Aorta (tissue), 5 donors: ENCODE data around the gene DOCK3. TPM values are rescaled to one million over a fixed set of nuclear protein-coding genes. Genes with fewer than 3 reads are reported as not detected.

ENCODE experiments used
- ATAC-seq: fragments of 200-7000 bp; cut with Tn5 transposase; one replicate; pipeline ENCODE4 v1.9.1; 2022; ENCODE audit warnings: moderate library complexity; ENCODE audit not compliant: low FRiP score
- DNase-seq, 2 donors: peaks; one replicate each; pipeline ENCODE4 v3.0.0-alpha.2; 2020
- H3K27ac ChIP-seq, 2 donors: one replicate each; pipeline ENCODE4 v1.5.1; 2013; ENCODE audit warnings: low read length in 2 of 2, mild to moderate bottlenecking in 2 of 2, moderate library complexity in 2 of 2, control low read depth in 1 of 2, inconsistent platforms in 1 of 2, low read depth in 1 of 2
- H3K27me3 ChIP-seq, 2 donors: one replicate each; pipeline ENCODE4 v1.6.1; 2013; ENCODE audit warnings: control low read depth in 1 of 2, low read length in 1 of 2, mild to moderate bottlenecking in 1 of 2, moderate library complexity in 1 of 2; ENCODE audit not compliant: insufficient read depth in 2 of 2, control insufficient read depth in 1 of 2
- H3K36me3 ChIP-seq, 2 donors: one replicate each; pipeline ENCODE4 v1.6.1; 2013; ENCODE audit warnings: control low read depth in 1 of 2, low read length in 1 of 2, mild to moderate bottlenecking in 1 of 2; ENCODE audit not compliant: insufficient read depth in 2 of 2, control insufficient read depth in 1 of 2
- H3K4me1 ChIP-seq, 2 donors: one replicate each; pipeline ENCODE4 v1.6.1; 2013; ENCODE audit warnings: low read length in 2 of 2, control low read depth in 1 of 2, mild to moderate bottlenecking in 1 of 2, moderate library complexity in 1 of 2; ENCODE audit not compliant: insufficient read depth in 2 of 2, control insufficient read depth in 1 of 2
- H3K4me3 ChIP-seq, 2 donors: one replicate each; pipeline ENCODE4 v1.5.1; 2013; ENCODE audit warnings: low read length in 2 of 2, control low read depth in 1 of 2, mild to moderate bottlenecking in 1 of 2
- H3K9me3 ChIP-seq: one replicate; pipeline ENCODE4 v1.6.1; 2013; ENCODE audit warnings: mild to moderate bottlenecking, low read length; ENCODE audit not compliant: control insufficient read depth
- WGBS, 2 donors: extraction: QIAGEN DNeasy Blood & Tissue Kit; methylation state at CpG; one replicate each; pipeline ENCODE4 v1.1.7; 2013; 5-methylcytosine and 5-hydroxymethylcytosine counted together
- intact Hi-C, 2 donors: fragments of 100-400 bp; cut with DNase I; formaldehyde crosslinking; loops; one replicate each; pipeline versions ENCODE4 v1.14.2 to v1.15.0; 2022
- polyA plus RNA-seq, 2 donors: library from polyadenylated mRNA; stranded (reverse); fragments of 200-250 nt; gene quantifications; one replicate each; pipeline ENCODE4 v1.2.3, GENCODE V29; 2013
- total RNA-seq, 2 donors: library from RNA; stranded (reverse); fragmentation: NEBNext Ultra II Directional; extraction: Animal tissue kit (Norgen Biotek cat#: 25700); gene quantifications; one replicate each; pipeline ENCODE4 v1.2.1, GENCODE V29; 2021
- donor health status: healthy with polysubstance abuse.
- donor health status: Bipolar disorder and iron deficiency.
- donor health status: DM: no; HTN: no; CAD: no.
- donor health status: DM: no; HTN: no; CAD: no.
- donor health status: DM: yes; HTN: yes; CAD: no.

Gene DOCK3
- total and polyA plus RNA-seq, 4 donors = 0.31 to 0.97 (median 0.55) TPM

GRCh38 chr3:51379746-51380455 is 705.2 kb downstream of the DOCK3 start:
- WGBS, 2 donors = 85 to 87% methylated on average over 8 of the region's 8 CpGs
- ATAC-seq (no peak), DNase-seq (peak in 1 of 2 donors; percentile 43)
- no peaks in the 10 kb centered on the region for H3K36me3 ChIP-seq
- H3K9me3 ChIP-seq = no peaks in the 10 kb centered on the region
- no peaks in the 10 kb centered on the region for H3K4me1 ChIP-seq
- no peak overlapping the region for H3K4me3 ChIP-seq
- H3K27ac ChIP-seq = no peak overlapping the region
- intact Hi-C loops = loop anchor here (5.0 to 10.0 kb wide), 2 partner anchors 805 to 808 kb away; no protein-coding TSS in a partner anchor
- H3K27me3 ChIP-seq = no peaks in the 10 kb centered on the region

DNA sequence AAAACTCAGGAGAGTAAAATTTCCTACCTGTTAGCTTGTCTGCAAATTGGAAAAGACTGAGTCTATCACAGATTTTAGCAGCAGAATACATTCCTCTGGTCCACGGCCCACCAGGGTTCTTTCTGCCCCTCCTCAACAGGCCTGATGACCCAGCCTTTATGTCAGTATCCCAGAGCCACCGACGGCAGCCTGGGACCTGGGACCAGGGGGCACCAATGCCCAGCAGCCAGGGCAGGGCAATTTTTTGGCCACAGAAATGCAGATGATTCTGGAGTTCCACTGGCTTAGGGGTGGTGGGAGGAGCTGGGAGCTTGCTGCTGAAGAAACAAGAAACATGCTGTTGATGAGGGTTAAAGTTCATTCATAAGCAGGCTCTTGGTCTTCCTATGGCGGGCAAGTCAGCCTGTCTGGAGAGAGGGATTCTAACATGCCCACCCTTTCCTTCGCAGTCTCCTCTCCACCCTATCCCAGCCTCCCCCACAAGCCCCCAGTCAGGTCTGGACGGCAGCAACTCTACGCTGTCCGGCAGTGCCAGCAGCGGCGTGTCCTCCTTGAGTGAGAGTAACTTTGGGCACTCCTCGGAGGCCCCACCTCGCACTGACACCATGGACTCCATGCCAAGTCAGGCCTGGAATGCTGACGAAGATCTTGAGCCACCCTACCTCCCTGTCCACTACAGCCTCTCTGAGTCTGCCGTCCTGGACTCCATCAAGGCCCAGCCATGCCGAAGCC is 706.0 kb downstream of the DOCK3 start:
- Histone ChIP-seq H3K4me3 (no peak overlapping the region), H3K27me3 (no peaks in the 10 kb centered on the region), H3K4me1 (no peaks in the 10 kb centered on the region), H3K9me3 (no peaks in the 10 kb centered on the region), H3K27ac (no peak overlapping the region), H3K36me3 (no peaks in the 10 kb centered on the region)
- intact Hi-C loops = loop anchor here in 1 of 2 donors (5.0 kb wide), 1 partner anchor 808 kb away; no protein-coding TSS in a partner anchor
- WGBS, 2 donors = 84 to 87% methylated on average over 14 to 15 of the region's 15 CpGs
- ATAC-seq (no peak), DNase-seq (peak in 1 of 2 donors; percentile 67)

DNA sequence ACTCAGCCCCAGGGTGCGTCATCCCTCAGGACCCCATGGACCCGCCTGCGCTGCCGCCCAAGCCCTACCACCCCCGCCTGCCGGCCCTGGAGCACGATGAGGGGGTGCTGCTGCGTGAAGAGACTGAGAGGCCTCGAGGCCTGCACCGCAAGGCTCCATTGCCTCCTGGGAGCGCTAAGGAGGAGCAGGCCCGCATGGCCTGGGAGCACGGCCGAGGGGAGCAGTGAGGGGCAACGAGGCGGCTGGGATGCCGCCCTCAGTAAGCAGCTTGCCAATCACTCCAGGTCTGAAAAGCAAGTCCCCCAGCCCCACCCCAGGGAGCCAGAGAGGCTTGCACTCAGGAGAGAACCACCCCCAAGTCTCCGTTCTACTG is 706.6 kb downstream of the DOCK3 start:
- H3K36me3 ChIP-seq = no peaks in the 10 kb centered on the region
- H3K4me1 ChIP-seq = no peaks in the 10 kb centered on the region
- WGBS, 2 donors = 89 to 90% methylated on average over 18 of the region's 18 CpGs
- no peaks in the 10 kb centered on the region for H3K27me3 ChIP-seq
- H3K27ac ChIP-seq = no peak overlapping the region
- ATAC-seq (no peak), DNase-seq (peak in 1 of 2 donors; percentile 67)
- no peak overlapping the region for H3K4me3 ChIP-seq
- intact Hi-C loops = loop anchor here in 1 of 2 donors (5.0 kb wide), 1 partner anchor 809 kb away; no protein-coding TSS in a partner anchor
- H3K9me3 ChIP-seq = no peaks in the 10 kb centered on the region

GRCh38 chr3:51382076-51382745 is 707.5 kb downstream of the DOCK3 start:
- H3K4me1 ChIP-seq = no peaks in the 10 kb centered on the region

DNA sequence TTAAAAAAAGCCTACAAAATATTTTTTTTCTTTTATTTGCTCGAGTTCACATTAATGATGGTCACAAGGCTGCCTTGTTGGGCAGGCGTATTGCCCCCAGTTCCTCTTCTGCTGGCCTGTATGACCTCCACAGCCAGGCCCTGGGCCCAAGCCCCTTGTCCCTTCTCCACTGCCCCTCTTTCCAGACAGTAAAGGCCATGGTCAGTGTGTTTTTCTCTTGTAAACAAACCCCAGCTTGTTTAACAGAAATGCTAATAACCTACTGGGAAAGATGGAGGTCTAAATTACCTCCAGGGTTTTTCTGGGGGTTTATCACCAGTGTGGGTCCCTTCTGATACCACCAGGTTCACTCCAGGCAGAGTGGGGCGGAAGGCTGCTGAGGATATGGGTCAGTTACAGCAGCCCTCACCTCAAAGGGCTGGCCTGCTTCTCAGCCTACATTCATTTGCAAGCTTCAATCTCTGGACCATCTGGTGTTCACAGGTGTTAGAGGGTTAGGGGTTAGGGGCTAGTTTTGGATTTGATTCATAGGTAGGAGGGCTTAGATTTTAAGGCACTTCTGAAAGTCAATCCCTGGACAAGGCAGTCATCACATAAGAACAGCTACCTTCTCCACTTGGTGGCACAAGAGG is 708.3 kb downstream of the DOCK3 start:
- 92 to 96% methylated on average over 3 of the region's 3 CpGs for WGBS, 2 donors
- H3K27me3 ChIP-seq = no peaks in the 10 kb centered on the region
- ATAC-seq (no peak), DNase-seq (peak in 1 of 2 donors; percentile 21)
- no peaks in the 10 kb centered on the region for H3K36me3 ChIP-seq
- H3K9me3 ChIP-seq = no peaks in the 10 kb centered on the region
- no peak overlapping the region for H3K27ac ChIP-seq
- intact Hi-C loops = loop anchor here in 1 of 2 donors (5.0 kb wide), 1 partner anchor 811 kb away; no protein-coding TSS in a partner anchor
- no peak overlapping the region for H3K4me3 ChIP-seq
- peaks cover 0 to 2% of the 10 kb centered on the region in 2 donors for H3K4me1 ChIP-seq

More at GRCh38 chr3:51382076-51382745, 707.5 kb downstream of the DOCK3 start:
- no peak overlapping the region for H3K27ac ChIP-seq
- ATAC-seq (no peak), DNase-seq (peak in 1 of 2 donors; percentile 48)
- intact Hi-C loops = loop anchor here in 1 of 2 donors (5.0 kb wide), 1 partner anchor 810 kb away; no protein-coding TSS in a partner anchor
- no peak overlapping the region for H3K4me3 ChIP-seq
- H3K36me3 ChIP-seq = no peaks in the 10 kb centered on the region
- no peaks in the 10 kb centered on the region for H3K27me3 ChIP-seq
- WGBS, 2 donors = 86 to 93% methylated on average over 3 to 4 of the region's 4 CpGs
- no peaks in the 10 kb centered on the region for H3K9me3 ChIP-seq

- peak overlapping the region; percentile 43 to 72 for H3K4me3 ChIP-seq
- no peak for DNase-seq
- intact Hi-C loops = loop anchor here in 1 of 2 donors (1.0 to 5.0 kb wide), 2 partner anchors 768 to 812 kb away; no protein-coding TSS in a partner anchor
- peak; percentile 52 for ATAC-seq
- H3K4me1 ChIP-seq = peaks cover 0 to 2% of the 10 kb centered on the region in 2 donors
- H3K27me3 ChIP-seq = no peaks in the 10 kb centered on the region
- peak overlapping the region; percentile 57 to 81 for H3K27ac ChIP-seq
- WGBS, 2 donors = 0% methylated on average over 29 of the region's 29 CpGs
- H3K36me3 ChIP-seq = peaks cover 0 to 3% of the 10 kb centered on the region in 2 donors
- no peaks in the 10 kb centered on the region for H3K9me3 ChIP-seq
Observed at GRCh38 chr3:51384055-51384725, 709.5 kb downstream of the DOCK3 start.

- Histone ChIP-seq H3K9me3 (no peaks in the 10 kb centered on the region), H3K27ac (peak within 1 kb of the TSS; percentile 57 to 81), H3K4me1 (peaks cover 0 to 2% of the 10 kb centered on the region in 2 donors), H3K27me3 (no peaks in the 10 kb centered on the region), H3K4me3 (peak within 1 kb of the TSS; percentile 43 to 72), H3K36me3 (peaks cover 0 to 3% of the 10 kb centered on the region in 2 donors)
- ATAC-seq (peak; percentile 98), DNase-seq (peak; percentile 99)
- intact Hi-C loops = loop anchor here (1.0 to 5.0 kb wide), 3 partner anchors 768 to 813 kb away; partner anchors contain the start of gene MAPKAPK3 (in 1 of the 2)
- WGBS, 2 donors = 0 to 1% methylated on average over 41 to 65 of the region's 65 CpGs
Observed at GRCh38 chr3:51384726-51385473, 710.2 kb downstream of the DOCK3 start, which contains the start of gene MANF. TSS of gene MANF (plus strand) at chr3:51385291. CDS start at chr3:51385343, 52 bp downstream.
